Astrocyte (in vitro differentiated cells and primary cell): ENCODE results near the gene ENPP7. TPM values are rescaled to one million over a fixed set of nuclear protein-coding genes. Genes with fewer than 3 reads are reported as not detected.

Source experiments
- DNase-seq: peaks from one replicate; pipeline ENCODE4 v3.0.0-alpha.2; 2010; ENCODE audit warnings: low read depth
- FAIRE-seq: peaks from 2 replicates; lab custom pipeline; 2011; peaks lifted over from hg19 to GRCh38; lab: Jason Lieb, UNC
- H2AFZ ChIP-seq: 2 replicates; pipeline ENCODE4 v1.6.0; 2012; ENCODE audit warnings: low read depth, low read length, inconsistent platforms
- H3K27ac ChIP-seq: 2 replicates; pipeline ENCODE4 v1.5.1; 2011; ENCODE audit warnings: low read depth, low read length, inconsistent platforms
- H3K27me3 ChIP-seq: 2 replicates; pipeline ENCODE4 v1.6.0; 2011; ENCODE audit warnings: low read length, inconsistent platforms; ENCODE audit not compliant: insufficient read depth
- H3K36me3 ChIP-seq: 2 replicates; pipeline ENCODE4 v1.5.1; 2011; ENCODE audit warnings: low read length, inconsistent platforms; ENCODE audit not compliant: insufficient read depth
- H3K4me1 ChIP-seq: 2 replicates; pipeline ENCODE4 v1.5.1; 2011; ENCODE audit warnings: low read length, inconsistent platforms; ENCODE audit not compliant: insufficient read depth
- H3K4me2 ChIP-seq: 2 replicates; pipeline ENCODE4 v1.6.0; 2012; ENCODE audit warnings: low read length, inconsistent platforms
- H3K4me3 ChIP-seq: 2 replicates; pipeline ENCODE4 v1.5.1; 2011; ENCODE audit warnings: low read depth, mild to moderate bottlenecking, low read length, inconsistent platforms; ENCODE audit not compliant: insufficient read depth
- H3K79me2 ChIP-seq: 2 replicates; pipeline ENCODE4 v1.6.0; 2012; ENCODE audit warnings: mild to moderate bottlenecking, low read length, inconsistent platforms; ENCODE audit not compliant: insufficient read depth
- H3K9ac ChIP-seq: 2 replicates; pipeline ENCODE4 v1.6.0; 2012; ENCODE audit warnings: mild to moderate bottlenecking, low read length, inconsistent platforms
- H3K9me3 ChIP-seq: 2 replicates; pipeline ENCODE4 v1.5.1; 2012; ENCODE audit warnings: low read depth, mild to moderate bottlenecking, low read length, inconsistent platforms; ENCODE audit not compliant: insufficient read depth
- H4K20me1 ChIP-seq: 2 replicates; pipeline ENCODE4 v1.6.0; 2012; ENCODE audit warnings: low read length, inconsistent platforms; ENCODE audit not compliant: insufficient read depth
- H3K27ac Mint-ChIP-seq: one replicate; pipeline ENCODE4 v1.8.0; 2021; ENCODE audit warnings: mild to moderate bottlenecking, mixed read lengths; ENCODE audit not compliant: unreplicated experiment
- H3K27me3 Mint-ChIP-seq: one replicate; pipeline ENCODE4 v1.8.0; 2021; ENCODE audit warnings: low read depth, mixed read lengths; ENCODE audit not compliant: unreplicated experiment
- H3K36me3 Mint-ChIP-seq: one replicate; pipeline ENCODE4 v1.8.0; 2021; ENCODE audit warnings: low read depth, mixed read lengths; ENCODE audit not compliant: unreplicated experiment
- H3K4me1 Mint-ChIP-seq: one replicate; pipeline ENCODE4 v1.8.0; 2021; ENCODE audit warnings: low read depth, mixed read lengths; ENCODE audit not compliant: unreplicated experiment
- H3K4me3 Mint-ChIP-seq: one replicate; pipeline ENCODE4 v1.8.0; 2021; ENCODE audit warnings: mild to moderate bottlenecking, moderate library complexity, mixed read lengths; ENCODE audit not compliant: unreplicated experiment
- H3K9me3 Mint-ChIP-seq: one replicate; pipeline ENCODE4 v1.8.0; 2021; ENCODE audit warnings: mild to moderate bottlenecking, mixed read lengths; ENCODE audit not compliant: unreplicated experiment
- CTCF ChIP-seq: IDR thresholded peaks from 2 replicates; pipeline ENCODE4 v1.5.1; 2011; ENCODE audit warnings: low read depth, mild to moderate bottlenecking, inconsistent platforms, low read length, moderate library complexity; ENCODE audit not compliant: insufficient read depth
- EZH2 ChIP-seq: IDR thresholded peaks from 2 replicates; pipeline ENCODE4 v1.6.1; 2012; ENCODE audit warnings: mild to moderate bottlenecking, low read length, inconsistent platforms; ENCODE audit not compliant: insufficient read depth
- total RNA-seq: library from RNA; stranded (reverse); gene quantifications from 2 replicates; pipeline ENCODE4 v1.2.1, GENCODE V29; 2021

ENPP7 gene
- total RNA-seq, 1 donor from 2014 or later, result not detected

GRCh38 chr17:79777120-79777893 lies 46.6 kb downstream of the ENPP7 start:
- Mint-ChIP-seq H3K27me3 (peaks cover 64% of the 10 kb centered on the region), H3K36me3 (peaks cover 12% of the 10 kb centered on the region), H3K9me3 (no peaks in the 10 kb centered on the region), H3K27ac (no peak overlapping the region), H3K4me1 (peaks cover 4% of the 10 kb centered on the region), H3K4me3 (peak overlapping the region; percentile 81)
- Histone ChIP-seq H3K27me3 (peaks cover 39% of the 10 kb centered on the region), H3K9ac (peak overlapping the region; percentile 53), H3K4me1 (peaks cover 12% of the 10 kb centered on the region), H3K4me2 (peak overlapping the region; percentile 83), H3K4me3 (peak overlapping the region; percentile 41), H3K27ac (no peak overlapping the region), H3K79me2 (no peaks in the 10 kb centered on the region), H4K20me1 (peaks cover 13% of the 10 kb centered on the region), H3K9me3 (no peaks in the 10 kb centered on the region), H2AFZ (peak overlapping the region; percentile 41), H3K36me3 (no peaks in the 10 kb centered on the region)
- TF ChIP-seq EZH2 (no peak), CTCF (no peak)
- FAIRE-seq (no peak), DNase-seq (peak; percentile 20)

GRCh38 chr17:79777894-79778503 lies 47.3 kb downstream of the ENPP7 start, which contains the start of gene CBX2:
Gene CBX2 (plus strand): TSS chr17:79778148. CDS start chr17:79778236, 88 bp downstream.
- H3K4me3 ChIP-seq, result peak within 1 kb of the TSS; percentile 51
- no peak within 1 kb of the TSS for H3K27ac ChIP-seq
- peaks cover 12% of the 10 kb centered on the region for H3K4me1 ChIP-seq
- H3K4me2 ChIP-seq, result peak within 1 kb of the TSS; percentile 90
- peaks cover 39% of the 10 kb centered on the region for H3K27me3 ChIP-seq
- no peaks in the 10 kb centered on the region for H3K9me3 ChIP-seq
- H3K27me3 Mint-ChIP-seq, result peaks cover 64% of the 10 kb centered on the region
- H3K36me3 ChIP-seq, result peaks cover 3% of the 10 kb centered on the region
- no peaks in the 10 kb centered on the region for H3K9me3 Mint-ChIP-seq
- H3K4me3 Mint-ChIP-seq, result peak within 1 kb of the TSS; percentile 87
- H3K9ac ChIP-seq, result peak within 1 kb of the TSS; percentile 53
- no peak within 1 kb of the TSS for H3K27ac Mint-ChIP-seq
- H3K4me1 Mint-ChIP-seq, result peaks cover 4% of the 10 kb centered on the region
- TF ChIP-seq CTCF (no peak), EZH2 (no peak)
- H2AFZ ChIP-seq, result peak within 1 kb of the TSS; percentile 77
- H4K20me1 ChIP-seq, result peaks cover 13% of the 10 kb centered on the region
- FAIRE-seq (no peak), DNase-seq (peak; percentile 32)
- H3K36me3 Mint-ChIP-seq, result peaks cover 17% of the 10 kb centered on the region
- H3K79me2 ChIP-seq, result no peaks in the 10 kb centered on the region
